Measurements from ENCODE around the gene ARAP3. TPM values are rescaled to one million over a fixed set of nuclear protein-coding genes. Genes with fewer than 3 reads are reported as not detected.

Gene ARAP3
- polyA plus RNA-seq, 1 donor (not counting 4 experiments of a cell fraction or from before 2014, with no cell fraction given): 1.3 TPM

DNA sequence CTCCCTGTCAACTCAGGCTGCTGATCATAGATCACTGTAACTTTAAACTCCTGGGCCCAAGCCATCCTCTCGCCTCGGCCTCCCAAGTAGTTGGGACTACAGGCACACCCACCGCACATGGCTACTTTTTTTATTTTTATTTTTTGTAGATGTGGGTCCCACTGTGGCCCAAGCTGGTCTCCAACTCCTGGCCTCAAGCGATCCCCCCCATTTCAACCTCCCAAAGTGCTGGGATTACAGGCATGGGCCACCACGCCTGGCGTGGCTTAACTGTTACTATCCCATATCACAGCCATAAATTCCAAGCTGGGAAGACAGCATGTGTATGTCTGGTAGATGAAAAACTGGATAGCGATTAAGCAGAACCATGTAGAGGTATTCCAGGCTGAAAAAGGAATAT is 46.4 kb downstream of the ARAP3 start:
- peaks cover 4 to 8% of the 10 kb centered on the region in 2 experiments for H3K36me3 ChIP-seq (ENCODE audit: control insufficient read depth in 2 of 2, extremely low read depth in 1 of 2, insufficient read depth in 2 of 2, low read length in 2 of 2)
- H3K79me2 ChIP-seq (ENCODE audit: control insufficient read depth, insufficient read depth, low read length): peaks cover 47% of the 10 kb centered on the region
- H3K27ac ChIP-seq (ENCODE audit: control insufficient read depth, insufficient read depth, low read length): peak overlapping the region; percentile 87

DNA sequence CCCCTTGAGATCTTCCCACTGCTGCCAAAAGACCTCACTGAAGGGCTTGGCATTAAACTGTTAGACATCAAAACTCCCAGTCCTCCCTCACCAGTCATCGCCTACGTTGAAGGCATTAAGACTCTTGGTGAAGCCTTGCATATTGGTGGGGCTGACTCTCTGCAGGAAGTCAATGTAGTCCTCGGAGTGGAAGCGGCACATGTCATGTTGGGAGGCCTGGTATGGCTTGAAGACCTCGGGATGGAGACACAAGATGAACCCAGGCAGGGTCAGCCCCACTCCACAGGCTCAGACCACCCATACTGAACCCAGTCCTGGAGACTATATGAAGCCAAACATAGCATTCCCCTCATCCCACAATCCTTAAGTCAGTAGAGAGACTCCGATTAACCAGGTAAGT is 47.3 kb downstream of the ARAP3 start:
- Histone ChIP-seq H3K9me3 (ENCODE audit: control insufficient read depth, low read depth, low read length) (no peaks in the 10 kb centered on the region), H3K4me1 (ENCODE audit: control insufficient read depth, extremely low read depth, insufficient read depth, low read length) (peaks cover 14% of the 10 kb centered on the region), H3K9me1 (ENCODE audit: control insufficient read depth, extremely low read depth, insufficient read depth, low read length) (no peaks in the 10 kb centered on the region), H3K27ac (ENCODE audit: control insufficient read depth, insufficient read depth, low read length) (no peak overlapping the region), H2AFZ (ENCODE audit: control insufficient read depth, low read length) (no peak overlapping the region), H3K79me2 (ENCODE audit: control insufficient read depth, insufficient read depth, low read length) (peaks cover 50% of the 10 kb centered on the region), H3K4me2 (ENCODE audit: control insufficient read depth, extremely low read depth, insufficient read depth, low read depth, low read length) (peak overlapping the region; percentile 100), H4K20me1 (ENCODE audit: control insufficient read depth, extremely low read depth, insufficient read depth, low read length) (peaks cover 4% of the 10 kb centered on the region), H3K27me3 (ENCODE audit: control insufficient read depth, extremely low read depth, insufficient read depth, low read length) (no peaks in the 10 kb centered on the region), H3K9ac (ENCODE audit: control insufficient read depth, extremely low read depth, insufficient read depth, low read length) (no peak overlapping the region), H3K4me3 (ENCODE audit: control insufficient read depth in 2 of 3, extremely low read depth in 1 of 3, insufficient read depth in 2 of 3, low read depth in 1 of 3, low read length in 3 of 3) (no peak overlapping the region), H3K36me3 (ENCODE audit: control insufficient read depth in 2 of 2, extremely low read depth in 1 of 2, insufficient read depth in 2 of 2, low read length in 2 of 2) (peaks cover 3 to 8% of the 10 kb centered on the region in 2 experiments)
- dilution Hi-C loops (cut with MboI; ENCODE audit: extremely low pct_ligation_motif_present, low sequenced_read_pairs): no loop called here
- FAIRE-seq (no peak), DNase-seq (ENCODE audit: low read depth, low spot score) (no peak)
- TF ChIP-seq EZH2 (IDR thresholded peaks at IDR 0.05; ENCODE audit: low read length): no peak
- TF ChIP-seq, protein P1, sequence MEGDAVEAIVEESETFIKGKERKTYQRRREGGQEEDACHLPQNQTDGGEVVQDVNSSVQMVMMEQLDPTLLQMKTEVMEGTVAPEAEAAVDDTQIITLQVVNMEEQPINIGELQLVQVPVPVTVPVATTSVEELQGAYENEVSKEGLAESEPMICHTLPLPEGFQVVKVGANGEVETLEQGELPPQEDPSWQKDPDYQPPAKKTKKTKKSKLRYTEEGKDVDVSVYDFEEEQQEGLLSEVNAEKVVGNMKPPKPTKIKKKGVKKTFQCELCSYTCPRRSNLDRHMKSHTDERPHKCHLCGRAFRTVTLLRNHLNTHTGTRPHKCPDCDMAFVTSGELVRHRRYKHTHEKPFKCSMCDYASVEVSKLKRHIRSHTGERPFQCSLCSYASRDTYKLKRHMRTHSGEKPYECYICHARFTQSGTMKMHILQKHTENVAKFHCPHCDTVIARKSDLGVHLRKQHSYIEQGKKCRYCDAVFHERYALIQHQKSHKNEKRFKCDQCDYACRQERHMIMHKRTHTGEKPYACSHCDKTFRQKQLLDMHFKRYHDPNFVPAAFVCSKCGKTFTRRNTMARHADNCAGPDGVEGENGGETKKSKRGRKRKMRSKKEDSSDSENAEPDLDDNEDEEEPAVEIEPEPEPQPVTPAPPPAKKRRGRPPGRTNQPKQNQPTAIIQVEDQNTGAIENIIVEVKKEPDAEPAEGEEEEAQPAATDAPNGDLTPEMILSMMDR (optimal IDR thresholded peaks at IDR 0.05 in 1 of 3, IDR thresholded peaks at IDR 0.05 in 1 of 3, conservative IDR thresholded peaks at IDR 0.05 in 1 of 3; ENCODE audit: extremely low read depth in 1 of 3, insufficient read depth in 2 of 3, low read length in 3 of 3): no peak

More for the DNA sequence above, 46.4 kb downstream of the ARAP3 start:
- H3K9ac ChIP-seq (ENCODE audit: control insufficient read depth, extremely low read depth, insufficient read depth, low read length): peak overlapping the region; percentile 93
- H3K27me3 ChIP-seq (ENCODE audit: control insufficient read depth, extremely low read depth, insufficient read depth, low read length): no peaks in the 10 kb centered on the region
- peaks cover 14% of the 10 kb centered on the region for H3K4me1 ChIP-seq (ENCODE audit: control insufficient read depth, extremely low read depth, insufficient read depth, low read length)
- dilution Hi-C loops (cut with MboI; ENCODE audit: extremely low pct_ligation_motif_present, low sequenced_read_pairs): no loop called here
- no peak for DNase-seq (ENCODE audit: low read depth, low spot score)
- no peaks in the 10 kb centered on the region for H3K9me1 ChIP-seq (ENCODE audit: control insufficient read depth, extremely low read depth, insufficient read depth, low read length)
- peak overlapping the region; percentile 100 for H3K4me2 ChIP-seq (ENCODE audit: control insufficient read depth, extremely low read depth, insufficient read depth, low read depth, low read length)
- H3K4me3 ChIP-seq (ENCODE audit: control insufficient read depth in 2 of 3, extremely low read depth in 1 of 3, insufficient read depth in 2 of 3, low read depth in 1 of 3, low read length in 3 of 3): peak overlapping the region; percentile 84 to 97 (median 87)
- TF ChIP-seq EZH2 (IDR thresholded peaks at IDR 0.05; ENCODE audit: low read length): no peak
- TF ChIP-seq, protein P1 (optimal IDR thresholded peaks at IDR 0.05 in 1 of 3, IDR thresholded peaks at IDR 0.05 in 1 of 3, conservative IDR thresholded peaks at IDR 0.05 in 1 of 3; ENCODE audit: extremely low read depth in 1 of 3, insufficient read depth in 2 of 3, low read length in 3 of 3): no peak
- H4K20me1 ChIP-seq (ENCODE audit: control insufficient read depth, extremely low read depth, insufficient read depth, low read length): peaks cover 4% of the 10 kb centered on the region
- H2AFZ ChIP-seq (ENCODE audit: control insufficient read depth, low read length): no peak overlapping the region
- H3K9me3 ChIP-seq (ENCODE audit: control insufficient read depth, low read depth, low read length): no peaks in the 10 kb centered on the region
- no peak for FAIRE-seq

Data from keratinocyte (primary cell).